Stimulated activated CD8-positive, alpha-beta memory T cell treated with anti-CD3 and anti-CD28 coated beads, Interleukin-7, amount 100 ng/mL, for 4 hours (primary cell): ENCODE results near the gene AFMID.
"Not testable (repeated sequence)": the region's sequence is repeated elsewhere in the genome, so short reads cannot be mapped to it uniquely, and the experiment has no call there.

ENCODE experiments used
- DNase-seq, 2 donors: peaks; one replicate each; pipeline ENCODE4 v3.0.0-alpha.2; 2020; ENCODE audit warnings: low read depth in 2 of 2

The AFMID gene

GRCh38 chr17:78238823-78239488 is 51.8 kb downstream of the AFMID start:
- no peak for DNase-seq

GRCh38 chr17:78239489-78239931 is 52.3 kb downstream of the AFMID start:
- no peak for DNase-seq

GRCh38 chr17:78240012-78240655 is 53.0 kb downstream of the AFMID start:
- no peak for DNase-seq

- no peak for DNase-seq
Observed at GRCh38 chr17:78240839-78241238, 53.7 kb downstream of the AFMID start.

GRCh38 chr17:78241277-78242023 is 54.3 kb downstream of the AFMID start:
- no peak for DNase-seq

GRCh38 chr17:78242024-78242742 is 55.0 kb downstream of the AFMID start:
- no peak for DNase-seq

GRCh38 chr17:78247304-78247703 is 60.1 kb downstream of the AFMID start:
- DNase-seq, result no peak

GRCh38 chr17:78248051-78248914 is 61.1 kb downstream of the AFMID start:
- DNase-seq, result no peak

- no peak for DNase-seq
Observed at GRCh38 chr17:78249074-78249817, 62.1 kb downstream of the AFMID start.

GRCh38 chr17:78249818-78250806 is 63.0 kb downstream of the AFMID start:
- no peak for DNase-seq

GRCh38 chr17:78250891-78251772 is 64.0 kb downstream of the AFMID start:
- peak; percentile 64 to 73 for DNase-seq

GRCh38 chr17:78251773-78252103 is 64.6 kb downstream of the AFMID start:
- no peak for DNase-seq

- DNase-seq, result peak; percentile 34 to 43
Observed at GRCh38 chr17:78252111-78252634, 65.0 kb downstream of the AFMID start.

- no peak for DNase-seq
Observed at GRCh38 chr17:78252701-78253635, 65.8 kb downstream of the AFMID start.

GRCh38 chr17:78253636-78253945 is 66.4 kb downstream of the AFMID start:
- not testable (repeated sequence) for DNase-seq

GRCh38 chr17:78253946-78254672 is 66.9 kb downstream of the AFMID start:
- DNase-seq, result peak; percentile 46 to 73
